Chondrocyte (in vitro differentiated cells): ENCODE data around the gene HES5. TPM values are rescaled to one million over a fixed set of nuclear protein-coding genes. Genes with fewer than 3 reads are reported as not detected.

Experiments
- DNase-seq: peaks from one replicate; pipeline ENCODE4 v3.0.0; 2021; ENCODE audit warnings: mixed read lengths, low spot score
- H3K27ac Mint-ChIP-seq: one replicate; pipeline ENCODE4 v1.8.0; 2021; ENCODE audit warnings: mild to moderate bottlenecking, moderate library complexity, mixed read lengths; ENCODE audit not compliant: unreplicated experiment
- H3K27me3 Mint-ChIP-seq: 2 replicates; pipeline ENCODE4 v1.8.0; 2021; ENCODE audit warnings: low read depth, mixed read lengths
- H3K36me3 Mint-ChIP-seq: 2 replicates; pipeline ENCODE4 v1.8.0; 2021; ENCODE audit warnings: low read depth, mixed read lengths
- H3K4me1 Mint-ChIP-seq: 2 replicates; pipeline ENCODE4 v1.8.0; 2021; ENCODE audit warnings: low read depth, mild to moderate bottlenecking, mixed read lengths
- H3K4me3 Mint-ChIP-seq: one replicate; pipeline ENCODE4 v1.8.0; 2021; ENCODE audit warnings: mild to moderate bottlenecking, moderate library complexity, mixed read lengths; ENCODE audit not compliant: unreplicated experiment
- H3K9me3 Mint-ChIP-seq: 2 replicates; pipeline ENCODE4 v1.8.0; 2021; ENCODE audit warnings: low read depth, mixed read lengths
- CTCF ChIP-seq: fragments of 200-600 bp; sonication (generic); IDR thresholded peaks from 2 replicates; pipeline ENCODE4 v1.5.0; 2021; ENCODE audit warnings: antibody characterized with exemption, mild to moderate bottlenecking, moderate library complexity
- total RNA-seq: library from RNA; stranded (reverse); gene quantifications from 3 replicates; pipeline ENCODE4 v1.2.1, GENCODE V29; 2021

Gene HES5
- total RNA-seq, 1 donor from 2014 or later: not detected

GRCh38 chr1:2517966-2518365 lies 12.1 kb downstream of the HES5 start:
- Mint-ChIP-seq H3K4me1 (no peaks in the 10 kb centered on the region), H3K4me3 (no peak overlapping the region), H3K27me3 (no peaks in the 10 kb centered on the region), H3K27ac (no peak overlapping the region), H3K36me3 (peaks cover 13% of the 10 kb centered on the region), H3K9me3 (no peaks in the 10 kb centered on the region)
- no peak for TF ChIP-seq CTCF
- no peak for DNase-seq

- H3K27me3 Mint-ChIP-seq: no peaks in the 10 kb centered on the region
- H3K9me3 Mint-ChIP-seq: no peaks in the 10 kb centered on the region
- TF ChIP-seq CTCF: no peak
- no peak overlapping the region for H3K27ac Mint-ChIP-seq
- H3K4me1 Mint-ChIP-seq: no peaks in the 10 kb centered on the region
- peaks cover 13% of the 10 kb centered on the region for H3K36me3 Mint-ChIP-seq
- H3K4me3 Mint-ChIP-seq: no peak overlapping the region
- DNase-seq: no peak
Measured at GRCh38 chr1:2516946-2517345, 13.1 kb downstream of the HES5 start.

- Mint-ChIP-seq H3K27ac (no peak overlapping the region), H3K4me1 (no peaks in the 10 kb centered on the region), H3K27me3 (no peaks in the 10 kb centered on the region), H3K9me3 (no peaks in the 10 kb centered on the region), H3K4me3 (no peak overlapping the region), H3K36me3 (peaks cover 15% of the 10 kb centered on the region)
- no peak for DNase-seq
- no peak for TF ChIP-seq CTCF
Measured at GRCh38 chr1:2516124-2516523, 13.9 kb downstream of the HES5 start.

- Mint-ChIP-seq H3K27me3 (no peaks in the 10 kb centered on the region), H3K36me3 (peaks cover 11% of the 10 kb centered on the region), H3K9me3 (no peaks in the 10 kb centered on the region), H3K4me1 (no peaks in the 10 kb centered on the region), H3K4me3 (no peak overlapping the region), H3K27ac (no peak overlapping the region)
- TF ChIP-seq CTCF: no peak
- DNase-seq: no peak
Measured at GRCh38 chr1:2515763-2516080, 14.3 kb downstream of the HES5 start.

- H3K36me3 Mint-ChIP-seq: peaks cover 13% of the 10 kb centered on the region
- no peaks in the 10 kb centered on the region for H3K9me3 Mint-ChIP-seq
- no peak overlapping the region for H3K27ac Mint-ChIP-seq
- H3K4me1 Mint-ChIP-seq: no peaks in the 10 kb centered on the region
- H3K27me3 Mint-ChIP-seq: no peaks in the 10 kb centered on the region
- peak; percentile 36 for TF ChIP-seq CTCF
- DNase-seq: no peak
- no peak overlapping the region for H3K4me3 Mint-ChIP-seq
Measured at GRCh38 chr1:2514863-2515762, 14.9 kb downstream of the HES5 start.
